NCI-H187 treated with DMSO at 0.1 percent for 48 hours (cell line): Measurements from ENCODE around the gene ZCCHC2.

Experiments used
- DNase-seq: peaks from one replicate; lab custom pipeline; 2025; lab: John Stamatoyannopoulos, UW

The ZCCHC2 gene

GRCh38 chr18:62610351-62610700 lies 87.5 kb downstream of the ZCCHC2 start:
- DNase-seq = no peak

- DNase-seq = no peak
Observed at GRCh38 chr18:62610701-62611411, 88.0 kb downstream of the ZCCHC2 start.

- no peak for DNase-seq
Observed at GRCh38 chr18:62611453-62612288, 88.8 kb downstream of the ZCCHC2 start.

- DNase-seq = no peak
Observed at GRCh38 chr18:62612289-62612645, 89.4 kb downstream of the ZCCHC2 start.

GRCh38 chr18:62612776-62613175 lies 90.0 kb downstream of the ZCCHC2 start:
- DNase-seq = no peak

GRCh38 chr18:62614494-62614893 lies 91.7 kb downstream of the ZCCHC2 start:
- no peak for DNase-seq

- DNase-seq = no peak
Observed at GRCh38 chr18:62616331-62616805, 93.5 kb downstream of the ZCCHC2 start.

- no peak for DNase-seq
Observed at GRCh38 chr18:62617793-62618591, 95.2 kb downstream of the ZCCHC2 start.

- DNase-seq = no peak
Observed at GRCh38 chr18:62618735-62619134, 95.9 kb downstream of the ZCCHC2 start.

GRCh38 chr18:62621546-62621945 lies 98.7 kb downstream of the ZCCHC2 start:
- DNase-seq = no peak

- DNase-seq = no peak
Observed at GRCh38 chr18:62625019-62625418, 102.2 kb downstream of the ZCCHC2 start.
